ENCODE data around the gene GRIP1.

The GRIP1 gene

DNA sequence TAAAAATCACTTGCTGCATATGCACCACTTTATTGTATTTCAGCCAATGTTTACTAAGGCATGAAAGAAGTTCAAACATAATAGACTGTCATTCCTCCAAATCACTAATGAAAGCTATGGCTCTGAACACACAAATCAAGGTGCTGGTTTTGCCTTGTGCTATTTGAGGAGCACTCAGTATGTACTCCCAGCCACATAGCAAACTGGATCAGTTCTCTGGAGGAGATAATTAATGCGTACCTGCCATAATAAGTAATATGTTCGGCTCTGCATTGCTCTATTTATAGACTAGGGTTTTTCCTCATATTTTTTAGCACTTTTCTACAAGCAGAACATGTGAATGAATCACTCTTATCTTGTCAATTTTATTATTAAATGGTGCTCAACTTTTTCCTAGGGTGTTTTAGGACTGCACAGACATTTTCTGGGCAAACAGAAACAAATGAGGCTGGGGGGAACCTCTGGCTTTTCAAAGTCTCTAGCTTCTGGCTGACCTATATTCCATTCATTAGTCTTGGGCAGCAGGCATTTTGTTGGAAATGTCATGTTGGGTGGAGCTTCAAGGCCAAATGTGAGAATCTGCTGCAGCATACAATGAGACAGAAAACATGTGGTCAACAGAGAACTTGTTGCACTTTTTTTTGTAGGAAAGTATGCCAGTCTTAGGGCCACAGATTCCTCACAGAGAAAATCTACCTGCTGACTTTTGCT, 88.4 kb downstream of the GRIP1 start:
- no peak overlapping the region for H3K4me3 ChIP-seq (replicated peaks; ENCODE audit: insufficient read depth, low read length)
- no peak for DNase-seq (ENCODE audit: low read depth in 1 of 2, low spot score in 1 of 2)
- TF ChIP-seq GABPA (IDR thresholded peaks at IDR 0.05; ENCODE audit: low read depth) (no peak), SPI1 (IDR thresholded peaks at IDR 0.05; ENCODE audit: borderline replicate concordance, low read depth) (no peak), POLR2AphosphoS5 (IDR thresholded peaks at IDR 0.05; ENCODE audit: low read depth) (no peak)
- TF ChIP-seq, protein P1, sequence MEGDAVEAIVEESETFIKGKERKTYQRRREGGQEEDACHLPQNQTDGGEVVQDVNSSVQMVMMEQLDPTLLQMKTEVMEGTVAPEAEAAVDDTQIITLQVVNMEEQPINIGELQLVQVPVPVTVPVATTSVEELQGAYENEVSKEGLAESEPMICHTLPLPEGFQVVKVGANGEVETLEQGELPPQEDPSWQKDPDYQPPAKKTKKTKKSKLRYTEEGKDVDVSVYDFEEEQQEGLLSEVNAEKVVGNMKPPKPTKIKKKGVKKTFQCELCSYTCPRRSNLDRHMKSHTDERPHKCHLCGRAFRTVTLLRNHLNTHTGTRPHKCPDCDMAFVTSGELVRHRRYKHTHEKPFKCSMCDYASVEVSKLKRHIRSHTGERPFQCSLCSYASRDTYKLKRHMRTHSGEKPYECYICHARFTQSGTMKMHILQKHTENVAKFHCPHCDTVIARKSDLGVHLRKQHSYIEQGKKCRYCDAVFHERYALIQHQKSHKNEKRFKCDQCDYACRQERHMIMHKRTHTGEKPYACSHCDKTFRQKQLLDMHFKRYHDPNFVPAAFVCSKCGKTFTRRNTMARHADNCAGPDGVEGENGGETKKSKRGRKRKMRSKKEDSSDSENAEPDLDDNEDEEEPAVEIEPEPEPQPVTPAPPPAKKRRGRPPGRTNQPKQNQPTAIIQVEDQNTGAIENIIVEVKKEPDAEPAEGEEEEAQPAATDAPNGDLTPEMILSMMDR (IDR thresholded peaks at IDR 0.05; ENCODE audit: insufficient read depth, low read length), result no peak
- TF ChIP-seq, protein P2, sequence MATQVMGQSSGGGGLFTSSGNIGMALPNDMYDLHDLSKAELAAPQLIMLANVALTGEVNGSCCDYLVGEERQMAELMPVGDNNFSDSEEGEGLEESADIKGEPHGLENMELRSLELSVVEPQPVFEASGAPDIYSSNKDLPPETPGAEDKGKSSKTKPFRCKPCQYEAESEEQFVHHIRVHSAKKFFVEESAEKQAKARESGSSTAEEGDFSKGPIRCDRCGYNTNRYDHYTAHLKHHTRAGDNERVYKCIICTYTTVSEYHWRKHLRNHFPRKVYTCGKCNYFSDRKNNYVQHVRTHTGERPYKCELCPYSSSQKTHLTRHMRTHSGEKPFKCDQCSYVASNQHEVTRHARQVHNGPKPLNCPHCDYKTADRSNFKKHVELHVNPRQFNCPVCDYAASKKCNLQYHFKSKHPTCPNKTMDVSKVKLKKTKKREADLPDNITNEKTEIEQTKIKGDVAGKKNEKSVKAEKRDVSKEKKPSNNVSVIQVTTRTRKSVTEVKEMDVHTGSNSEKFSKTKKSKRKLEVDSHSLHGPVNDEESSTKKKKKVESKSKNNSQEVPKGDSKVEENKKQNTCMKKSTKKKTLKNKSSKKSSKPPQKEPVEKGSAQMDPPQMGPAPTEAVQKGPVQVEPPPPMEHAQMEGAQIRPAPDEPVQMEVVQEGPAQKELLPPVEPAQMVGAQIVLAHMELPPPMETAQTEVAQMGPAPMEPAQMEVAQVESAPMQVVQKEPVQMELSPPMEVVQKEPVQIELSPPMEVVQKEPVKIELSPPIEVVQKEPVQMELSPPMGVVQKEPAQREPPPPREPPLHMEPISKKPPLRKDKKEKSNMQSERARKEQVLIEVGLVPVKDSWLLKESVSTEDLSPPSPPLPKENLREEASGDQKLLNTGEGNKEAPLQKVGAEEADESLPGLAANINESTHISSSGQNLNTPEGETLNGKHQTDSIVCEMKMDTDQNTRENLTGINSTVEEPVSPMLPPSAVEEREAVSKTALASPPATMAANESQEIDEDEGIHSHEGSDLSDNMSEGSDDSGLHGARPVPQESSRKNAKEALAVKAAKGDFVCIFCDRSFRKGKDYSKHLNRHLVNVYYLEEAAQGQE (IDR thresholded peaks at IDR 0.05; ENCODE audit: insufficient replicate concordance, low read depth), result no peak
- no peak overlapping the region for H3K27ac ChIP-seq (replicated peaks)
- H3K27me3 ChIP-seq (ENCODE audit: insufficient read depth, poor library complexity, severe bottlenecking), result no peaks in the 10 kb centered on the region

DNA sequence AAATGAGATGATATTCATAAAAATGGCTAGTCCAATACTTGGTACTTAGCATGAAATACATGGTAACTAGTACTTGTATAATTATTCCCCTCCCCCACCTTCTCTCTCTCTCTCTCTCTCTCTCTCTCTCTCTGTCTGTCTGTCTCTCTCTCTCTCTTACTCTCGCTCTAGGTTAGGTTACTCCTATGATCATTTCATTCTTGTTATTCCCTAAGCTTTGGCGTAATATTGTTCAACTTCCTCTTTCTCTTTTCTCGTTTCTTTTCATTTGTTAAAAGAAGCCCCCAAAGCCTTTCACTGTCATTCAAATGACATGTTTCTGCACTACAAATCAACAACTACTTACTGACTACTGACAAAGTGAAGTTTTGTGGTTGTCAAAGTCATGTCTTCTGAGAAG, 89.8 kb downstream of the GRIP1 start:
- Histone ChIP-seq H3K4me3 (replicated peaks; ENCODE audit: insufficient read depth, low read length) (no peak overlapping the region), H3K27me3 (ENCODE audit: insufficient read depth, poor library complexity, severe bottlenecking) (no peaks in the 10 kb centered on the region), H3K27ac (replicated peaks) (no peak overlapping the region)
- no peak for DNase-seq (ENCODE audit: low read depth in 1 of 2, low spot score in 1 of 2)
- TF ChIP-seq, protein P1 (IDR thresholded peaks at IDR 0.05; ENCODE audit: insufficient read depth, low read length), result no peak
- TF ChIP-seq GABPA (IDR thresholded peaks at IDR 0.05; ENCODE audit: low read depth) (no peak), POLR2AphosphoS5 (IDR thresholded peaks at IDR 0.05; ENCODE audit: low read depth) (no peak), SPI1 (IDR thresholded peaks at IDR 0.05; ENCODE audit: borderline replicate concordance, low read depth) (no peak)
- TF ChIP-seq, protein P2 (IDR thresholded peaks at IDR 0.05; ENCODE audit: insufficient replicate concordance, low read depth), result no peak

DNA sequence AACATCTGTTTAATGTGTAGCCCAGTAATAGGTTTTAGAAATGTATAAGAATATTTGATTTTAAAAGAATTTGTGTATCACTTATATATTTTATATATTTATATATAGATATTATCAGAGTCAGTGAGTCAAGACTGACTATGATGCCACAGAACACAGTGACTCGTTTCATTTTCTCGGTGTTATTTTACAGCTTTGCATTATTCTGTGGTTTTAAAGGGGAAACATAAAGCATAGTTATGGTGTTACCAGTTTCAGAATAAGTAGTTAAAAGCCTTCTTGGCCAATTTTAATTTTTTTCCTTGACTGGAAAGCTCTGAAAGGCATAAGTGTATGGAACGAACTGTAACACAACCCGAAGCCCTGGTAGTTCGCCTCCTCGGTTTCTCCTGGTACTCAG, 91.0 kb downstream of the GRIP1 start:
- Histone ChIP-seq H3K4me3 (replicated peaks; ENCODE audit: insufficient read depth, low read length) (no peak overlapping the region), H3K27me3 (ENCODE audit: insufficient read depth, poor library complexity, severe bottlenecking) (no peaks in the 10 kb centered on the region), H3K27ac (replicated peaks) (no peak overlapping the region)
- TF ChIP-seq, protein P2 (IDR thresholded peaks at IDR 0.05; ENCODE audit: insufficient replicate concordance, low read depth), result no peak
- TF ChIP-seq SPI1 (IDR thresholded peaks at IDR 0.05; ENCODE audit: borderline replicate concordance, low read depth), result no peak
- TF ChIP-seq, protein P1 (IDR thresholded peaks at IDR 0.05; ENCODE audit: insufficient read depth, low read length), result no peak
- TF ChIP-seq POLR2AphosphoS5 (IDR thresholded peaks at IDR 0.05; ENCODE audit: low read depth), result no peak
- TF ChIP-seq GABPA (IDR thresholded peaks at IDR 0.05; ENCODE audit: low read depth), result no peak
- DNase-seq (ENCODE audit: low read depth in 1 of 2, low spot score in 1 of 2), result no peak
